RWPE2 (cell line): ENCODE data around the gene HIPK2.

Source experiments
- ATAC-seq: fragments of 200-7000 bp; cut with Tn5 transposase; 3 replicates; pipeline ENCODE4 v1.9.1; 2021; ENCODE audit warnings: low read depth
- DNase-seq: peaks from one replicate; pipeline ENCODE4 v3.0.0-alpha.2; 2020; ENCODE audit warnings: low spot score
- H3K27ac ChIP-seq: fragments of 450-650 bp; 2 replicates; pipeline ENCODE4 v1.5.1; 2017; ENCODE audit warnings: mild to moderate bottlenecking; ENCODE audit not compliant: poor library complexity, severe bottlenecking
- H3K27me3 ChIP-seq: fragments of 250-450 bp; sonication (Bioruptor Pico); 2 replicates; pipeline ENCODE4 v1.5.1; 2021; ENCODE audit warnings: mild to moderate bottlenecking, moderate library complexity; ENCODE audit not compliant: insufficient read depth, poor library complexity, severe bottlenecking
- H3K36me3 ChIP-seq: fragments of 250-450 bp; sonication (Bioruptor Pico); 2 replicates; pipeline ENCODE4 v1.5.1; 2020; ENCODE audit warnings: low read depth, mild to moderate bottlenecking, moderate library complexity
- H3K4me1 ChIP-seq: fragments of 250-450 bp; sonication (Bioruptor Pico); 2 replicates; pipeline ENCODE4 v1.5.1; 2021; ENCODE audit warnings: mild to moderate bottlenecking, moderate library complexity; ENCODE audit not compliant: insufficient read depth, poor library complexity, severe bottlenecking
- H3K4me3 ChIP-seq: fragments of 250-450 bp; sonication (Bioruptor Pico); 2 replicates; pipeline ENCODE4 v1.5.1; 2021; ENCODE audit warnings: mild to moderate bottlenecking, moderate library complexity; ENCODE audit not compliant: severe bottlenecking
- H3K9me3 ChIP-seq: fragments of 250-450 bp; sonication (Bioruptor Pico); 2 replicates; pipeline ENCODE4 v1.5.1; 2021; ENCODE audit warnings: mild to moderate bottlenecking, moderate library complexity; ENCODE audit not compliant: severe bottlenecking
- TF ChIP-seq, protein P1 (sequence below): fragments of 450-650 bp; IDR thresholded peaks from one replicate; pipeline ENCODE4 v1.5.1; 2017; ENCODE audit warnings: mild to moderate bottlenecking, moderate library complexity; ENCODE audit not compliant: poor library complexity, severe bottlenecking

HIPK2 gene

DNA sequence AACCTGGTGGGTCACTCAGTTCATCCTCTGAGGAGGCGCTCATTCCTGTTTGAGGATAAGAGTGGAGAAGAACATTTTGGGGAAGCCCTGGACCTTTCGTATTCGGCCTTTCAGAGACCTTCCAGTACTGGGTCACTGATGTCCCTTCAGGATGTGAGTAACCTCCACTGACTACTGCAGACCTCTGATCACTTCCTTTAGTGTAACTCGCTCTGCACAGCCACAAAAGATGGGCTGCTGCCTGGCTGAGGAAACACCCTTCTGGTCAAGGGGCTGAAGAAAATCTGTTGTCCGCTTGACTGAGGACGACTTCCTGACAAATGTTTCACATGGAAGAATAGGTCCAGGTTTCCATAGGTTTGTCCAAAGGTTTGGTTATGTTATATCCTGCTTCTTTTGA is 35.4 kb upstream of the HIPK2 start:
- H3K4me3 ChIP-seq = no peak overlapping the region
- ATAC-seq (no peak), DNase-seq (no peak)
- no peak overlapping the region for H3K27ac ChIP-seq
- H3K27me3 ChIP-seq = no peaks in the 10 kb centered on the region
- TF ChIP-seq, protein P1, sequence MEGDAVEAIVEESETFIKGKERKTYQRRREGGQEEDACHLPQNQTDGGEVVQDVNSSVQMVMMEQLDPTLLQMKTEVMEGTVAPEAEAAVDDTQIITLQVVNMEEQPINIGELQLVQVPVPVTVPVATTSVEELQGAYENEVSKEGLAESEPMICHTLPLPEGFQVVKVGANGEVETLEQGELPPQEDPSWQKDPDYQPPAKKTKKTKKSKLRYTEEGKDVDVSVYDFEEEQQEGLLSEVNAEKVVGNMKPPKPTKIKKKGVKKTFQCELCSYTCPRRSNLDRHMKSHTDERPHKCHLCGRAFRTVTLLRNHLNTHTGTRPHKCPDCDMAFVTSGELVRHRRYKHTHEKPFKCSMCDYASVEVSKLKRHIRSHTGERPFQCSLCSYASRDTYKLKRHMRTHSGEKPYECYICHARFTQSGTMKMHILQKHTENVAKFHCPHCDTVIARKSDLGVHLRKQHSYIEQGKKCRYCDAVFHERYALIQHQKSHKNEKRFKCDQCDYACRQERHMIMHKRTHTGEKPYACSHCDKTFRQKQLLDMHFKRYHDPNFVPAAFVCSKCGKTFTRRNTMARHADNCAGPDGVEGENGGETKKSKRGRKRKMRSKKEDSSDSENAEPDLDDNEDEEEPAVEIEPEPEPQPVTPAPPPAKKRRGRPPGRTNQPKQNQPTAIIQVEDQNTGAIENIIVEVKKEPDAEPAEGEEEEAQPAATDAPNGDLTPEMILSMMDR = no peak
- H3K9me3 ChIP-seq = no peaks in the 10 kb centered on the region
- H3K36me3 ChIP-seq = no peaks in the 10 kb centered on the region
- H3K4me1 ChIP-seq = no peaks in the 10 kb centered on the region

DNA sequence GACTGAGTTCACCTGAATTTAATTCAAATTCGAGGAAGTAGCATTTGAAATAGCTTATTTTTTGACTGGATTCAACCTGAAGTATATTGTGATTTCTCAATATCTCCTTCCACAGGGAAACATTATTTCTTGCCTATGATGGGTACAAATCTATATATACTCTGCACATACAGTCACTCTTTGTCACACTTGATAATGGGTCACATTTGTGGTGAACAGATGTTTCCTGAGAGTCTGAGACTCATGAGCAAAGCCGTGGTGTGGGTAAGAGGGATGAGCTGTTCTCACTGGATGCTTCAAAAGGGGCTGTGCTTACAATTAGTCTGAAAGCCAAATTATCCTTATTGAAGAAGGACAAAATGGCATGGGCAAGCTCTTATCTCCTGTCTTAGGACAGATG is 33.3 kb upstream of the HIPK2 start:
- Histone ChIP-seq H3K4me3 (no peak overlapping the region), H3K4me1 (no peaks in the 10 kb centered on the region), H3K9me3 (no peaks in the 10 kb centered on the region), H3K27ac (no peak overlapping the region), H3K27me3 (no peaks in the 10 kb centered on the region), H3K36me3 (no peaks in the 10 kb centered on the region)
- TF ChIP-seq, protein P1 = no peak
- ATAC-seq = no peak
- DNase-seq = no peak

DNA sequence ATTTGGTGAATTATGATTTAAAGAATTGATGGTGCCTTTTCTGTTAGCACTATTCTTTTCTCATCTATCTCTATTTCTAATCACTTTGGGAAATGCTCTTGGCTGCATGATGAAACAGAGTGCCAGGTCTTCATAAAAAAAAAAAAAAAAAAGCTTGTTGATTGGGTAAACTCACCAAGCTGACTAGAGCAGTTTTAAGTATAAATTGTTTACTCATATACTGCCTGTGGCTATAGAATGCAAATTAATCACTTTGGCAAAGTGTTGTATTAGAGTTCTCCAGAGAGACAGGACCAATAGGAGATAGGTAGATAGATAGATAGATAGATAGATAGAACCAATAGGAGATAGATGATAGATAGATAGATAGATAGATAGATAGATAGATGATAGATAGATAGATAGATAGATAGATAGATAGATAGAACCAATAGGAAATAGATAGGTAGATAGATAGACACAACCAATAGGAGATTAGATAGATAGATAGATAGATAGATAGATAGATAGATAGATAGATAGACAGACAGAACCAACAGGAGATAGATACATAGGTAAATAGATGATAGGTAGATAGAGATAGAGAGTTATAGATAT is 31.1 kb upstream of the HIPK2 start:
- no peaks in the 10 kb centered on the region for H3K27me3 ChIP-seq
- H3K36me3 ChIP-seq = no peaks in the 10 kb centered on the region
- DNase-seq = no peak
- H3K27ac ChIP-seq = no peak overlapping the region
- ATAC-seq = no peak
- TF ChIP-seq, protein P1 = no peak
- no peaks in the 10 kb centered on the region for H3K4me1 ChIP-seq
- no peak overlapping the region for H3K4me3 ChIP-seq
- no peaks in the 10 kb centered on the region for H3K9me3 ChIP-seq

DNA sequence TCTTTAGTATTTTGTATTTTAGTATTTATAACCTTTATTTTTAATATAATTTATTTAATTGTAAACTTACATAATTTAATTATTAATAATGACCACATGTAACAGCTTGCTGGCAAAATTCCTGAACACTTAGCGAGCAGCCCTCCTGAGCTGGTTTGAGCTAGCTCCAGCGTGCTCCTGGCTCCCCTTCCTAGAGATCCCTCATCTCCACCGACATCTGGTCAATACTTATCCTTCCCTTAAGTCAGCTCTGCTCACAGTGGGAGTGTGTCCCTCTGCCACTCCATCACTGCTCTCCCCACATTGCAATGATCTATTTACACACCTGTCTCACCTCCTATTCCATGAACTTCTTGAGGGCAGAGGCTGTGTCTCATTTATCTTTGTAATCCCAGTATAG is 30.6 kb upstream of the HIPK2 start:
- no peak for DNase-seq
- H3K27me3 ChIP-seq = no peaks in the 10 kb centered on the region
- H3K4me1 ChIP-seq = no peaks in the 10 kb centered on the region

DNA sequence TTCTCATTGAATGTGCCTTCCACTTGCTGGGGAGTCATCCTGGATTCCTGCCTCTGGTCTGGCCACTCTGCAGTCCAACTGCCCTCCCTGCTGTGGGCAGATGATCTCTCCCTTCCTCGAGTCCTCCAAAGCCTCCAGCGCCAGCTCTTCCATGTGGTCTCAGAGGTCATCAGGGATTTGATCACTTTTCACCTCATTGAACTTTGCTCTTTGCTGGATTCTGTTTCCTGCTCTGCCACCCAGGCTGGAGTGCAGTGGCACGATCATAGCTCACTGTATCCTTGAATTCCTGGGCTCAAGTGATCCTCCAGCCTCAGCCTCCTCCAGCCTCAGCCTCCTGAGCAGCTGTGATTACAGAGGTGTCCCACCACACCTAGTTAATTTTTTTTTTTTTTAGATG is 29.2 kb upstream of the HIPK2 start:
- Histone ChIP-seq H3K9me3 (no peaks in the 10 kb centered on the region), H3K27ac (no peak overlapping the region), H3K4me1 (no peaks in the 10 kb centered on the region), H3K27me3 (no peaks in the 10 kb centered on the region), H3K36me3 (no peaks in the 10 kb centered on the region), H3K4me3 (no peak overlapping the region)
- TF ChIP-seq, protein P1 = no peak
- DNase-seq (no peak), ATAC-seq (no peak)

More for the DNA sequence above, 30.6 kb upstream of the HIPK2 start:
- ATAC-seq = no peak
- TF ChIP-seq, protein P1 = no peak
- Histone ChIP-seq H3K9me3 (no peaks in the 10 kb centered on the region), H3K27ac (no peak overlapping the region), H3K4me3 (no peak overlapping the region), H3K36me3 (no peaks in the 10 kb centered on the region)
